ENCODE measurements around the gene SENP3.
A peak's percentile ranks its signal among the peaks of the same experiment; 100 is the strongest.
"Not testable (repeated sequence)": the region's sequence is repeated elsewhere in the genome, so short reads cannot be mapped to it uniquely, and the experiment has no call there.

Gene SENP3

GRCh38 chr17:7597561-7597960, 35.8 kb downstream of the SENP3 start:
- DNase-seq (ENCODE audit: low spot score), result not testable (repeated sequence)

DNA sequence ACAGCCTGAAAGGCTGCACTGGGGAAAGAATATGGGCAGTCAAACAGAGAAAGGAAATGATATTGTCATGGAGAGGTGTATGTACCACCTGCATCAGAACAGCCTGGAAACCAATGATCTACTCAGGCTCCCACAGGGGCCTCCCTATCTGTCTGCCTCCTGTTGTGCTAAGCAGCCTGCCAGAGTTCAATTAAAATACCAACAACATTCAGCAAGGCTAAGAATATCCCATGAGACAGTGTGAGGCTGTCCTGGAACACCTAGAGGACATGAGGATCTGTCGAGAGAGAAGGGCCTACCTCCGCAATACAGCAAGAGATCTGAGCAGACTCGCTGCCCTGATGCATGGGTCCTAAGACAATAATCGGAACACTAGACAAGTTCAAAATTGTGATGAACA, 44.6 kb downstream of the SENP3 start:
- no peak for DNase-seq (ENCODE audit: low spot score)

DNA sequence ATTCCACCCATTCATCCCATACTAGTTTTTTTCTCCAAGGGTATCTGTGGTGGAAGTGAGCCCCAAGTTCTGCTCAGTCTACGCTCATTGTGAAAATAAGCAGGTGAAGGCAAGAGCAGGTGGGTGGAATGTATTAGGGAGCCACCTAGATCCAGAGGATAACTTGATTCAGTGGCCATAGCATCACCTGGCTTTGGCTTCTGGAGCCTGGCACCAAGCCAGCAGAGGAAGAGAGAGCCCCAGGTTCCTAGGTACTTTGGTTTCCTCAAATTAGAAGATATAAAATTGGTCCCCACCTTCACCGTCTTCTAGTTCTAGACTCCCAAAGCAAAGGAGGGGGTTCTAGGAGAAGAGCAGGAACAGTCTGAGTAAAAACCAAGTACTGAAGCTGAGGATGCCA, 48.9 kb downstream of the SENP3 start:
- DNase-seq (ENCODE audit: low spot score), result no peak

DNA sequence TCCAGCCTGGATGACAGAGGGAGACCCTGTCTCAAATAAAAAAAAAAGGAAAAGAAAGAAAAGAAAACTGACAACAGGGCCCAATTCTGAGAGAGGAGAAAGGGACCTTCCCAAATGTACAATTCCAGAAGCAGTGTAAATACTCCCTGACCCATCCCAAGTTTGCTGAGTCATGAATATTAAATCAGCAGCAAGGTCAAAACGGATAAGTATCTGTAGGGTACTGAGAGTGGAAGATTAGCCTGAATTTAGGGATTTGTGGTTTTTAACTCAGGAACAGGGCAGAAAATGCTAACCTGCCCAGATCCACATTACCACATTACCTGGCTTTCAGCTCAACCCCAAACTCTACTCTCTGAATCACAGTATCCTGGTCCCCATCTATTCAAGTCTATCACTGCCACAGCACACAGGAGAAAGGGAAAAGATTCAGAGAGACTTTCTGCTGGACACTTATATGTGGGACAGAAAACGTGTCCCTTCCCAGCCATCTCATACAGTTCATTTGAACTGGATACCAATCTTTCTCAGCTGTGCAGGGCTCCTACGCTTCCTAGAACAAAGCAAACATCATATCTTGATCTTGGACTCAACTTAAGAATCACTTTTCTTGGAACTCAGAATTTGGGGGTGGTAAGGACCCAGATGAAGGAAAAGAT, 50.0 kb downstream of the SENP3 start:
- DNase-seq (ENCODE audit: low spot score), result no peak

GRCh38 chr17:7612294-7612640, 50.5 kb downstream of the SENP3 start:
- no peak for DNase-seq (ENCODE audit: low spot score)

- no peak for DNase-seq (ENCODE audit: low spot score)
Measured at GRCh38 chr17:7613769-7614424, 52.2 kb downstream of the SENP3 start.

DNA sequence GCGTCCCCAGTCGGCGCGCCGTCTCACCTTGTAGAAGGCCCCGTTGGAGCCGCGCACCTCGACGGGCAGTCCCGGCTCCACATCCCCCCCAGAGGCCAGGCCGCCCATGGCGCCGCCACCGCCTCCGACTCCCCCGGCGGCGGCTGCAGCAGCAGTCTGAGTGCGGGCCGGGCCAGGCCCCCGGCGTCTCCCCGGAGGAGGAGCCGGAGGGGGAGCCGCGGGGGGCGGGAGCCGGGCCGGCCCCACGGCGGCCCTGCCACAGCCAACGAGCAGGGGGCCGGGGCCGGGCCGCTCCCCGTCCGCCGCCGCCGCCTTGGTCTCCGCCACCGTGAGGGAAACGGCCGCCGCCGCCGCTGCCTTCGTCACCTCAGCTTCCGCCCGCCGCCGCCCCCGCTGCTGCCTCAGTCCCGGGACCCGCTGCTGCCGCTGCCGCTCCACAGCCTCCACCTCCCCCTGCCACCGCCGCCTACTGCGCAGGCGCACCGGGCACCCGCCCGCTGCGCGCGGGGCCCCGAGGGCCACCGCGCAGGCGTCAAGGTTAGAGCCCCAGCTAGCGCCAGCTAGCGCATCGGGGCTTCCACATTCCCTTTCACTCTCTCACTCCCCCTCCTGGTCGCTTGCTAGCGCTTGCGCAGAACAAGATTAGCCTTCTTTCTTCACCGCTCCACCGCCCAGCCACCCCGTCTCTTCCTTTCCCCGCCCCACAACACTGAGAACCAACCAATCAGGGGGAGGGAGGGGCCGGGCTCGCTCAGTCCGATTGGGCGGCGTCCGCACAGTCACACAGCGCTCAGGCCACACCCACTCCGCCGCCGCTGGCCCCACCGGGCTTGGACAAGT, 52.9 kb downstream of the SENP3 start, which contains the start of gene FXR2:
FXR2 (minus strand) TSS at position 473 of the 840 bp plus-strand sequence; CDS start at position 108, 365 bp downstream.
- peak; percentile 100 for DNase-seq (ENCODE audit: low spot score)

GRCh38 chr17:7615265-7615747, 53.6 kb downstream of the SENP3 start:
- DNase-seq (ENCODE audit: low spot score), result no peak

DNA sequence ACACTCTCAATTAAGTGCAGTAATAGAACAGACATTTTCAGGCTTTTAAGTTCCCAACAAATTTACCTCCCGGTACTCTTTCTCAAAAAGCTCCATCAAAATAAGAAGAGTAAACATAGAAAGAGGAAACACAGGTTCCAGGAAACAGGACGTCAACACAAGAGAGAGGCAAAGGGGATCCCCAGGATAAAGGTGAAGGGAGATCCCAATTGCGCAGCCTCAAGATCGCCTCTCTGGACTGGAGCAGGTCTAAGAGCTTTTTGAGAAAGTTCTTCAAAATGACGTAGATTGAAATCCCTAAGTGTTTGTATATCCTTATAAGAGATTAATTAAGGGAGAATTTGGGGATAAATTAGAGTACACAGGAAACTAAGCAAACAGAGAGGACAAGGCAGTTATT, 56.9 kb downstream of the SENP3 start:
- no peak for DNase-seq (ENCODE audit: low spot score)

DNA sequence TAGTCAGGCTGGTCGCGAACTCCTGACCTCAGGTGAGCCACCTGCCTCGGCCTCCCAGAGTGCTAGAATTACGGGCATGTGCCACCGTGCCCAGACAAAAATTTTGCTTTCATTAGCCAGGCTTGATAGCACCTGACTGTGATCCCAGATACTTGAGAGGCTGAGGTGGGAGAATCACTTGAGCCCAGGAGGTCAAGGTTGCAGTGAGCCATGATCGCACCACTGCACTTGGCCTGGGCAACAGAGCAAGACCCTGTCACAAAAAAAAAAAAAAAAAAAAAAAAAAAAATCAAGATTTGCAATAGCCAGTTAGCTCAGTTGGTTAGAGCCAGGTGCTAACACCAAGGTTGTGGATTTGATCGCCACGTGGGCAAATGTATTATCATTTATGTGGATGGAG, 59.1 kb downstream of the SENP3 start:
- DNase-seq (ENCODE audit: low spot score), result no peak
